MCF 10A (cell line): ENCODE data around the gene WNT8B. TPM values are rescaled to one million over a fixed set of nuclear protein-coding genes. Genes with fewer than 3 reads are reported as not detected.

Experiments used
- BruUV-seq: library from RNA; stranded (reverse); fragments of 400-500 nt; replicated peaks from 2 replicates; lab custom pipeline; 2021; lab: Mats Ljungman, UMichigan
- CTCF ChIA-PET: fragments of 300-600 bp; sonication (Branson Sonifier 250); formaldehyde crosslinking; extraction: SDS; loops from one replicate; lab custom pipeline; 2021; ENCODE audit warnings: antibody characterized with exemption, inconsistent platforms; lab: Yijun Ruan, JAX
- POLR2A ChIA-PET: fragments of 300-600, 350-650 bp; sonication (Branson Sonifier 250); formaldehyde crosslinking; extraction: SDS; loops from one replicate; lab custom pipeline; 2020; ENCODE audit warnings: antibody characterized with exemption, inconsistent platforms; lab: Yijun Ruan, JAX
- DNase-seq: peaks from one replicate; pipeline ENCODE4 v3.0.0-alpha.2; 2018; ENCODE audit not compliant: unreplicated experiment
- H3K27ac Mint-ChIP-seq: one replicate; pipeline ENCODE4 v1.8.0; 2022; ENCODE audit warnings: mild to moderate bottlenecking, low read depth, mixed read lengths; ENCODE audit not compliant: unreplicated experiment
- H3K27me3 Mint-ChIP-seq: one replicate; pipeline ENCODE4 v1.8.0; 2022; ENCODE audit warnings: mixed read lengths; ENCODE audit not compliant: insufficient read depth, unreplicated experiment
- H3K36me3 Mint-ChIP-seq: one replicate; pipeline ENCODE4 v1.8.0; 2022; ENCODE audit warnings: mild to moderate bottlenecking, moderate library complexity, mixed read lengths; ENCODE audit not compliant: insufficient read depth, unreplicated experiment
- H3K4me1 Mint-ChIP-seq: one replicate; pipeline ENCODE4 v1.8.0; 2022; ENCODE audit warnings: mixed read lengths; ENCODE audit not compliant: insufficient read depth, unreplicated experiment
- H3K4me3 Mint-ChIP-seq: one replicate; pipeline ENCODE4 v1.8.0; 2022; ENCODE audit warnings: mild to moderate bottlenecking, moderate library complexity, mixed read lengths; ENCODE audit not compliant: unreplicated experiment
- H3K9me3 Mint-ChIP-seq: one replicate; pipeline ENCODE4 v1.8.0; 2022; ENCODE audit warnings: mixed read lengths; ENCODE audit not compliant: unreplicated experiment
- CTCF ChIP-seq: fragments of 200-600 bp; IDR thresholded peaks from one replicate; pipeline ENCODE4 v1.8.0; 2022; ENCODE audit warnings: antibody characterized with exemption, mild to moderate bottlenecking; ENCODE audit not compliant: unreplicated experiment
- intact Hi-C: fragments of 100-400 bp; cut with micrococcal nuclease; formaldehyde crosslinking; loops from 2 replicates; pipeline ENCODE4 v1.14.1; 2022
- total RNA-seq: library from RNA; stranded (reverse); gene quantifications from 2 replicates; pipeline ENCODE4 v1.2.3, GENCODE V29; 2022

Gene WNT8B
- total RNA-seq, 1 experiment from 2014 or later: not detected

- Mint-ChIP-seq H3K36me3 (peaks cover 11% of the 10 kb centered on the region), H3K4me3 (no peak overlapping the region), H3K27ac (no peak overlapping the region), H3K27me3 (no peaks in the 10 kb centered on the region), H3K4me1 (no peaks in the 10 kb centered on the region), H3K9me3 (no peaks in the 10 kb centered on the region)
- no TSS peak for BruUV-seq
- DNase-seq: no peak
- no peak for TF ChIP-seq CTCF
- intact Hi-C loops: loop anchor here (1.0 kb wide), 4 partner anchors 75 to 205 kb away; no protein-coding TSS in a partner anchor
- ChIA-PET POLR2A (interaction anchor here (1.2 kb wide), 1 partner anchor 8 kb away, joined by 3 read pairs; no protein-coding TSS in a partner anchor), CTCF (interaction anchor here (0.7 to 4.3 kb wide), 19 partner anchors 10 to 370 kb away, joined by 3 to 35 read pairs (median 5); no protein-coding TSS in a partner anchor)
Measured at GRCh38 chr10:100508266-100508665, 45.5 kb downstream of the WNT8B start.

GRCh38 chr10:100508691-100509150, 45.9 kb downstream of the WNT8B start:
- Mint-ChIP-seq H3K9me3 (no peaks in the 10 kb centered on the region), H3K4me1 (no peaks in the 10 kb centered on the region), H3K27me3 (no peaks in the 10 kb centered on the region), H3K36me3 (peaks cover 11% of the 10 kb centered on the region), H3K27ac (no peak overlapping the region), H3K4me3 (no peak overlapping the region)
- intact Hi-C loops: loop anchor here (1.0 kb wide), 4 partner anchors 75 to 205 kb away; no protein-coding TSS in a partner anchor
- BruUV-seq: no TSS peak
- ChIA-PET POLR2A (interaction anchor here (0.8 to 1.2 kb wide), 2 partner anchors 9 to 26 kb away, joined by 3 to 4 read pairs; no protein-coding TSS in a partner anchor), CTCF (interaction anchor here (0.6 to 4.3 kb wide), 22 partner anchors 9 to 497 kb away, joined by 3 to 35 read pairs (median 4); no protein-coding TSS in a partner anchor)
- peak; percentile 62 for TF ChIP-seq CTCF
- peak; percentile 59 for DNase-seq

GRCh38 chr10:100509241-100509840, 46.5 kb downstream of the WNT8B start:
- H3K4me3 Mint-ChIP-seq: no peak overlapping the region
- no peaks in the 10 kb centered on the region for H3K27me3 Mint-ChIP-seq
- POLR2A ChIA-PET: interaction anchor here (0.8 to 1.2 kb wide), 2 partner anchors 9 to 27 kb away, joined by 3 to 4 read pairs; no protein-coding TSS in a partner anchor
- peaks cover 11% of the 10 kb centered on the region for H3K36me3 Mint-ChIP-seq
- DNase-seq: no peak
- TF ChIP-seq CTCF: no peak
- CTCF ChIA-PET: interaction anchor here (0.6 to 4.3 kb wide), 19 partner anchors 9 to 497 kb away, joined by 3 to 35 read pairs (median 4); no protein-coding TSS in a partner anchor
- H3K27ac Mint-ChIP-seq: no peak overlapping the region
- intact Hi-C loops: no loop called here
- no peaks in the 10 kb centered on the region for H3K9me3 Mint-ChIP-seq
- BruUV-seq: no TSS peak
- no peaks in the 10 kb centered on the region for H3K4me1 Mint-ChIP-seq
